Measurements from ENCODE around the gene TSPO. TPM values are rescaled to one million over a fixed set of nuclear protein-coding genes. Genes with fewer than 3 reads are reported as not detected.

The TSPO gene
- total RNA-seq, 2 experiments from 2014 or later, result 112 to 121 TPM

DNA sequence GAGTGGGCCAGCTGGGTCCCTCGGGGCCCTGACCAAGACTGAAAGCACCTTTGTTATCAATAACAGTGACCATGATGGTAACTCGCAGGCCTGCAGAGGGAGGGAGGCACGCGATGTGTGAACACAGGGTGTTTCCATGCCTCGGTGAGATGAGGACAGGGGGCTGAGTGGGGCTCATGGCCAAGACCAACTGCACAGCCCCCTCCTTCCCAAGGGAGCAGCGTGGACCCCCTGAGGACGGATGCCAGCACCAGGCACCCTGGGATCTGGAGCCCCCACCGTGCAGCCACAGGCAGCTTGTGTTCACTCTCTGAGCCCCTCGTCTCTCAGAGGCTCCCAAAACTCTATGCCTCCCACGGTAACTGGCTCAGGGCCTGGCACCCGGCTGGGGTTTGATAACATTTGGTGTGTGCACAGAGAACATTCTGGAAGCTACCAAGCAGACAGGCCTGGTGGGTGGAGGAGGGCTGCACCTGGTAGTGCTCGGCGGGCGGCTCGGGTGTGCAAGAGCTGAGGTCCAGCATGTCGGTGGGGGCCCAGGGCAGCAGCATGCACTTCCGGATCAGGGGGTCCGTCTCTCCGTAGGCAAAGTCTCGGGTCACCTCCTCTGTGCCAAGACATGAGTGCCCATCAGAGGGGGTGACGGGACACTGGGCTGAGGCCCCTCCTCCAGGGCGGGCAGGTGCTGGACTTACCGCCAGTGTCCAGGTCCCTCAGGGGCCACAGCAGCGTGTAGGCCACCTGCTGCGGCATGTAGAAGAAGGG is 28.0 kb downstream of the TSPO start:
- CTCF ChIA-PET, result no interaction called here
- Mint-ChIP-seq H3K9me3 (no peaks in the 10 kb centered on the region), H3K36me3 (ENCODE audit: low read depth) (peaks cover 30% of the 10 kb centered on the region), H3K4me3 (no peak overlapping the region), H3K4me1 (ENCODE audit: low read depth) (peaks cover 8% of the 10 kb centered on the region), H3K27me3 (ENCODE audit: low read depth) (no peaks in the 10 kb centered on the region), H3K27ac (no peak overlapping the region)
- intact Hi-C loops (cut with micrococcal nuclease), result no loop called here
- DNase-seq, result no peak

DNA sequence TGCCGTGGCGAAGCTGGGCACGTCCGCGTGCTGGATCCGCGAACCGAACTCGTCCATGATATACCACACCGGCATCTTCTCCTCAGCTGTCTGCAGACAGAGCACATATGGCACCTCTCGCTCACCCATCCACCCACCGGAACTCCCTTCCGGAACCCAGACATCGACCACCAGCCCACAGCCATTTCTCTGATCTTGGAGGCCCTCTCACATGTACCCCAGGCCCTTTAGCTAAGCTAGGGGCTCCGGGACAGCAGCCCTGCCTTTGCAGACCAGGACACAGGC is 28.5 kb downstream of the TSPO start:
- no peak overlapping the region for H3K27ac Mint-ChIP-seq
- H3K4me1 Mint-ChIP-seq (ENCODE audit: low read depth), result peaks cover 13% of the 10 kb centered on the region
- CTCF ChIA-PET, result no interaction called here
- no peak for DNase-seq
- no peaks in the 10 kb centered on the region for H3K9me3 Mint-ChIP-seq
- peaks cover 30% of the 10 kb centered on the region for H3K36me3 Mint-ChIP-seq (ENCODE audit: low read depth)
- no peaks in the 10 kb centered on the region for H3K27me3 Mint-ChIP-seq (ENCODE audit: low read depth)
- H3K4me3 Mint-ChIP-seq, result no peak overlapping the region
- intact Hi-C loops (cut with micrococcal nuclease), result no loop called here

- Mint-ChIP-seq H3K27ac (no peak overlapping the region), H3K9me3 (no peaks in the 10 kb centered on the region), H3K36me3 (ENCODE audit: low read depth) (peaks cover 30% of the 10 kb centered on the region), H3K4me1 (ENCODE audit: low read depth) (peaks cover 20% of the 10 kb centered on the region), H3K4me3 (no peak overlapping the region), H3K27me3 (ENCODE audit: low read depth) (no peaks in the 10 kb centered on the region)
- CTCF ChIA-PET, result interaction anchor here (0.9 kb wide), 1 partner anchor 147 kb away, joined by 3 read pairs; no protein-coding TSS in a partner anchor
- intact Hi-C loops (cut with micrococcal nuclease), result no loop called here
- no peak for DNase-seq
Measured at GRCh38 chr22:43180670-43181069, 29.3 kb downstream of the TSPO start.

DNA sequence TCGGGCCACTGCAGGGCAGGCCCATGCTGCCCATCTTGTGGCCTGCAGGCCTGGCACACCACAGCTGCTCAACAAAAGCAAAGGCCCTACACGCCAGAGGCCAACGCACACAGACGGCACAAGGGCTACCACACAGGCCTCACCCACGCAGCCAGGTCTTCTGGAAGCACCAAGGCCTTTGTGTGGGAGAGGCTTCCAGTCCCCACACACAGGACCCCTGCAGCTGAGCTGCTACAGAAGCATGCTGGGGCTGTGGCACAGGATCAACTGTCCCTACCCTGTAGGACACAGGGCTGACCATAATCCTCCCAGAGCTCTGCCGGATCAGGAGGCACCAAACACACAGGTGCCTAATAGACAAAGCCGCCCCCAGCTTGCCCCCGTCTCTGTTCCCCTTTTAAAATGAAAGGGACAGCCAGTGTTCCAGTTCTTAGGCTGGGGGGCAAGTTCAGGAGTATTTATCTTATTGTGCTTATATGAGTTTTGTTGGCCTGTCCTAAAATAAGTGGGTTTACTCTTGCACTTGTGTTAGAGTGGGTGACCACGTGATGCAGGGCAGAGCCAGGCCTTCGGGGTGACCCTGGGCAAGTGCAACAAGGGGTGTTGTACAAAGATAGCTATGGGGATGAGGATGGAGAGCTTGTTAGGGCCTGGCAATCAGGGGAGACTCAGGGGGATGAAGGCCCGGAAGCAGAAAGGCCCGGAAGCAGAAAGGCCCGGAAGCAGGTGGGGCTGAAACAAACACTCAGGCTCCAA is 30.1 kb downstream of the TSPO start:
- intact Hi-C loops (cut with micrococcal nuclease), result no loop called here
- Mint-ChIP-seq H3K36me3 (ENCODE audit: low read depth) (peaks cover 25% of the 10 kb centered on the region), H3K27me3 (ENCODE audit: low read depth) (no peaks in the 10 kb centered on the region), H3K4me1 (ENCODE audit: low read depth) (peaks cover 20% of the 10 kb centered on the region), H3K27ac (no peak overlapping the region), H3K9me3 (no peaks in the 10 kb centered on the region), H3K4me3 (no peak overlapping the region)
- no peak for DNase-seq
- CTCF ChIA-PET, result no interaction called here

DNA sequence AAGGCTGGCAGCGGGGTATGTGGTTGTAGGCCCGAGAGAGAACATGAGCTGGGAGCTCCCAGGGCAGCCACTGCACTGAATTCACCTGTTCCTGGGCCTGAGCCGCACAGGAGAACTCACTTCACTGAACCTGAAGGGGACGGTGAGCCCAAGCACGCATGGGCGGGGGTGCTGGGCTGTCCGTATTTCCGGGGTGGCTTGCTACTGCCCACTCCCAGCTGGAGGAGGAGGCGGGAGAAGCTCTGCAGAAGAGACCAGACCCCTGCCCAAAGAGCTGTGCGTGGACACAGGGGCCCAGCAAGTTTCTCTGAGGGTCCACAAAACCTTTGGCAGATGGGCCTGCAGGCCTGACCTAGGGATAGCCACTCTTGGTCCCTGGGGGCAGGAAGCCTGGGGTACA is 30.8 kb downstream of the TSPO start:
- CTCF ChIA-PET, result no interaction called here
- Mint-ChIP-seq H3K9me3 (no peaks in the 10 kb centered on the region), H3K4me1 (ENCODE audit: low read depth) (peaks cover 20% of the 10 kb centered on the region), H3K27me3 (ENCODE audit: low read depth) (no peaks in the 10 kb centered on the region), H3K27ac (no peak overlapping the region), H3K36me3 (ENCODE audit: low read depth) (peaks cover 22% of the 10 kb centered on the region), H3K4me3 (no peak overlapping the region)
- no peak for DNase-seq
- intact Hi-C loops (cut with micrococcal nuclease), result no loop called here

GRCh38 chr22:43182726-43183125 is 31.4 kb downstream of the TSPO start:
- Mint-ChIP-seq H3K27ac (no peak overlapping the region), H3K9me3 (no peaks in the 10 kb centered on the region), H3K27me3 (ENCODE audit: low read depth) (no peaks in the 10 kb centered on the region), H3K36me3 (ENCODE audit: low read depth) (peaks cover 22% of the 10 kb centered on the region), H3K4me3 (no peak overlapping the region), H3K4me1 (ENCODE audit: low read depth) (peaks cover 21% of the 10 kb centered on the region)
- intact Hi-C loops (cut with micrococcal nuclease), result no loop called here
- no peak for DNase-seq
- CTCF ChIA-PET, result no interaction called here

DNA sequence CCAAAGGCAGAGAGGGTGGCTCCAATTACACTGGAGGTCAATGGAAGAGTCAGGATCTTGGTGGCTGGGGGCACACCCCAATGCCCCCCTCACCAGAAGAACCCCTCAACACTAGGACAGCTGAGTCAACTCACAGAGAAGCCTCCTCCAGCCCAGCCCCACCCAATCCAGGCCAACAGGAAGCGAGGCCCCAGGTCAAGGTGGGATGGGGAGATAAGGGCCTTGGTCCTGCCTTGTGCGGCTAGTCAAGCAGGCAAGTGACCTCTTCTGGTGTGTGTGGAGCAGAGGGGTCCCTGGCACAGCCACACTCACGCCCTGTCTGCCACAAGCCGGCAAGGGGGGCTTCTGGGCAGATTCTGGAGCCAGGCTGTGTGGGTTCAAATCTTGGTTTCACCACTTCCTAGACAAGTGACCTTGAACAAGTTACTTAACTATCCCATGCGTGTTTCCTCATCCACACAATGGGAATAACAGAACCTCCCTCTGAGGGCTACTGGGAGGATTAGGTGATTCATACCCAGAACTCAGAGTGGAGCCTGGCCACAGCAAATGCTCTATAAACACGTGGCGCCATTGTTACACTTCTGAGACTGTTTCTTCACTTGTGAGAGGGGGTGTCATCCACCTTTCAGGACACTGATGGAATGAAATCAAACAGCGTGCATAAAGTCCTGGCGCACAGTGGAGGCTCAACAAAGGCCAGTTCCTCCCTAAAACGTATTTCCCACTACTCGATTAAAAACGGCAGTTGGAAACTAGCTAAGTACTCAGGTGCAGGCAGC is 32.3 kb downstream of the TSPO start:
- intact Hi-C loops (cut with micrococcal nuclease), result no loop called here
- CTCF ChIA-PET, result no interaction called here
- DNase-seq, result no peak
- H3K36me3 Mint-ChIP-seq (ENCODE audit: low read depth), result peaks cover 18% of the 10 kb centered on the region
- no peak overlapping the region for H3K27ac Mint-ChIP-seq
- no peaks in the 10 kb centered on the region for H3K9me3 Mint-ChIP-seq
- H3K27me3 Mint-ChIP-seq (ENCODE audit: low read depth), result no peaks in the 10 kb centered on the region
- H3K4me1 Mint-ChIP-seq (ENCODE audit: low read depth), result peaks cover 22% of the 10 kb centered on the region
- H3K4me3 Mint-ChIP-seq, result no peak overlapping the region

DNA sequence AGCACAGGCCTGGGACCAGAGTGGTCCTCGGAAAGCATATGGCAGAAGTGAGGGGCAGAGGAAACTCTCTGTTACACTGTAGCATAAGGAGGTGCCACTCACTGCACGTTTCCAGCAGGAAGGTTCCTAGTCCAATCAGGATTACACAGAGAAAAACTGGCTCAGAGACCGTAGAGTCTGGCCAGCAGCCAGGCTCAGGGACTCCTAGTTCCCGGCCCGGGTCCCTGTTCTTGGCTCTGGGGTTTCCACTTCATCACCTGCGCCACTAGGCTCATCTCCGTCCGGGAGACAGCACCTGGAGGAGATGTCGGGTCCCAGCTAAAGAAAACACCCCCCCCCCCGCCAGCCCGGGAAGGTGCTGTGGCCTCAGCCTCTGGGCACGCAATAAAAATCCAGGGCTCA is 34.5 kb downstream of the TSPO start:
- H3K9me3 Mint-ChIP-seq, result no peaks in the 10 kb centered on the region
- peaks cover 25% of the 10 kb centered on the region for H3K4me1 Mint-ChIP-seq (ENCODE audit: low read depth)
- H3K27me3 Mint-ChIP-seq (ENCODE audit: low read depth), result no peaks in the 10 kb centered on the region
- intact Hi-C loops (cut with micrococcal nuclease), result loop anchor here (2.0 to 5.0 kb wide), 7 partner anchors 35 to 571 kb away; partner anchors contain the start of genes ARFGAP3, BIK, MCAT and POLDIP3
- H3K4me3 Mint-ChIP-seq, result peak overlapping the region; percentile 78
- no peak overlapping the region for H3K27ac Mint-ChIP-seq
- no peak for DNase-seq
- CTCF ChIA-PET, result no interaction called here
- peaks cover 5% of the 10 kb centered on the region for H3K36me3 Mint-ChIP-seq (ENCODE audit: low read depth)

DNA sequence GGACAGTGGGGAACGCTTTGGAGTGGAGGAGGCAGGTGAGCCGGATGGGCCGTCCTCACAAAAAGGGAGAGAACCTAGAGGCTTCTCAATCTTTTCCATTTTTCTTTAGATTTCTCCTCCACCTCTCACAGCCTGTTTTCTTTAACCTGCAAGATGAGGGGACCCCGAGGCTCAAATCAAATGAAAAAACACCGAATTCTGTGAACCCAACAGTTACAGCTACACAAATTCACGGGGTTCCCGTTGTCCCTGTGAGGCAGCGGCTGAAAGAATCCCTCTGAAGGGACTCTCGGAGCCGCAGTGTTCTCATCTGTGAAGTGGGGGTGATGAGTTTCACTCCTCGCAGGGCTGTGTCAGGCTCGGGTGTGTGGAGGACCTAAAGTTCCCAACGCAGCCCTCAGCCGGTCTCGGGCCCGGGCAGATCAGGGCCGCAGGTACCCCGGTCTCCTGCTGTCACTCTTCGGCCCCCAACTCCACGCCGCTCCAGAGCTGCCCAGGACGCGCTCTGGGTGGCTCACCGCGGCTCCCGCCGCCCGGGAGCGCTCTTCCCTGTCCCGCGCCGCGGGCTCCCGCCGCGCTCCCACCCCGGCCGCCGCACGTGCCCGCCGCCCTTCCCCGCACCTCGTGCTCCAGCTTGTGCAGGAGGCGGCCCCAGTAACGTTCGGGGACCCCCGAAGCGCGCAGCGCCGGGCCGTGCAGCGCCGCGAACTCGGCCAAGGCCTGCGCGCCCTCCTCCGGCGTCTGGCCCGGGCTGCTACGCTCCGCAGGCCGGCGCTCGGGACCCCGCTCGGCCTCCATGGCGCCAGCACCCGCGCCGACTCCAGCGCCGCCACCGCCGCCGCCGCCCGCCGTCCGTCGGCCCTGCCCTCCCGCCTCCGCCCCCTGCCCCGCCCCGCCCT is 35.2 kb downstream of the TSPO start, which contains the start of gene TTLL12:
Gene TTLL12, minus strand, starts transcription at position 863 of the 899 bp plus-strand sequence. Its CDS starts 65 bp downstream, at position 798.
- intact Hi-C loops (cut with micrococcal nuclease), result loop anchor here (1.0 to 5.0 kb wide), 8 partner anchors 36 to 572 kb away; partner anchors contain the start of genes ARFGAP3, BIK, MCAT and POLDIP3
- Mint-ChIP-seq H3K27ac (peak within 1 kb of the TSS; percentile 95), H3K27me3 (ENCODE audit: low read depth) (no peaks in the 10 kb centered on the region), H3K9me3 (no peaks in the 10 kb centered on the region), H3K4me3 (peak within 1 kb of the TSS; percentile 87), H3K36me3 (ENCODE audit: low read depth) (peaks cover 2% of the 10 kb centered on the region), H3K4me1 (ENCODE audit: low read depth) (peaks cover 25% of the 10 kb centered on the region)
- CTCF ChIA-PET, result interaction anchor here (0.6 to 1.5 kb wide), 7 partner anchors 10 to 629 kb away, joined by 3 to 5 read pairs (median 3); partner anchors contain the start of gene MCAT
- DNase-seq, result peak; percentile 53

GRCh38 chr22:43187171-43188099 is 36.1 kb downstream of the TSPO start:
- intact Hi-C loops (cut with micrococcal nuclease), result loop anchor here (1.0 to 5.0 kb wide), 8 partner anchors 37 to 573 kb away; partner anchors contain the start of genes ARFGAP3, BIK, MCAT and POLDIP3
- CTCF ChIA-PET, result interaction anchor here (0.6 to 1.5 kb wide), 9 partner anchors 10 to 628 kb away, joined by 3 to 5 read pairs (median 3); partner anchors contain the start of gene MCAT
- peak; percentile 98 for DNase-seq

More at GRCh38 chr22:43187171-43188099, 36.1 kb downstream of the TSPO start:
- Mint-ChIP-seq H3K4me3 (peak overlapping the region; percentile 87), H3K27ac (peak overlapping the region; percentile 95), H3K4me1 (ENCODE audit: low read depth) (peaks cover 23% of the 10 kb centered on the region), H3K27me3 (ENCODE audit: low read depth) (no peaks in the 10 kb centered on the region), H3K36me3 (ENCODE audit: low read depth) (peaks cover 2% of the 10 kb centered on the region), H3K9me3 (no peaks in the 10 kb centered on the region)

Measured in activated naive CD4-positive, alpha-beta T cell treated with anti-CD3 and anti-CD28 coated beads for 36 hours (primary cell).